GM12865 (cell line): ENCODE data around the gene CTNNBL1.
"Not testable (repeated sequence)": the region's sequence is repeated elsewhere in the genome, so short reads cannot be mapped to it uniquely, and the experiment has no call there.

Source experiments
- DNase-seq: peaks from one replicate; pipeline ENCODE4 v3.0.0; 2010; ENCODE audit warnings: low read depth
- H3K4me3 ChIP-seq: 2 replicates; pipeline ENCODE4 v1.5.1; 2011; ENCODE audit warnings: mild to moderate bottlenecking, low read depth, low read length, control low read depth
- CTCF ChIP-seq: IDR thresholded peaks from 2 replicates; pipeline ENCODE4 v1.5.1; 2011; ENCODE audit warnings: low read length, control low read depth, low read depth, inconsistent platforms; ENCODE audit not compliant: insufficient read depth; ENCODE audit errors: missing control alignments

CTNNBL1 gene

GRCh38 chr20:37711001-37711400, 17.2 kb downstream of the CTNNBL1 start:
- H3K4me3 ChIP-seq: no peak overlapping the region
- no peak for TF ChIP-seq CTCF
- DNase-seq: no peak

GRCh38 chr20:37711994-37712964, 18.4 kb downstream of the CTNNBL1 start:
- TF ChIP-seq CTCF: no peak
- no peak overlapping the region for H3K4me3 ChIP-seq
- no peak for DNase-seq

GRCh38 chr20:37713396-37713795, 19.6 kb downstream of the CTNNBL1 start:
- H3K4me3 ChIP-seq: no peak overlapping the region
- DNase-seq: no peak
- TF ChIP-seq CTCF: no peak

GRCh38 chr20:37714978-37715672, 21.3 kb downstream of the CTNNBL1 start:
- no peak for DNase-seq

GRCh38 chr20:37721751-37722150, 27.9 kb downstream of the CTNNBL1 start:
- DNase-seq: no peak
- TF ChIP-seq CTCF: no peak
- no peak overlapping the region for H3K4me3 ChIP-seq

More at GRCh38 chr20:37714978-37715672, 21.3 kb downstream of the CTNNBL1 start:
- H3K4me3 ChIP-seq: no peak overlapping the region
- TF ChIP-seq CTCF: no peak

GRCh38 chr20:37722312-37722711, 28.5 kb downstream of the CTNNBL1 start:
- H3K4me3 ChIP-seq, DNase-seq: not testable (repeated sequence)

- DNase-seq: no peak
- H3K4me3 ChIP-seq: no peak overlapping the region
- TF ChIP-seq CTCF: no peak
Observed at GRCh38 chr20:37723668-37724067, 29.8 kb downstream of the CTNNBL1 start.
